ENCODE measurements around the gene NFASC.

DNA sequence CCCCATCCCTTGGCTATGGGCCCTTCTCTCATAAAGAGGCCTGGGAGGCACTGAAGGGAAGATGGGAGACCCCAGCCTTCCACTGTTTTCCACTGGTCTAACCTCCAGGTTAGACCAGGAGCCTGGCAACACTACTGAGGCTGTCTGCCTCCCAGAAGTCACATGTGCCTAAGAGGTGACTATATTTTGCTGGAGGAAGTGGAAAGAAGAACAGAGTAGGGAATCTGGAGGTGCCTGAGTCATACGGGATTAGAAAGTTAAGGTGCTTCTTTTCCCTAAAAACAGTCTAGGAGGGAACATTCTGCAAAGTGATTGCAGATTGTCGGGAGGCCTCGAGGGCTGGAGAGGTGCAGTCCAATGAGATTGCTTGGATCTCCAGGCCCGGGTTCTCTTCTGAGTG lies 4.6 kb downstream of the NFASC start:
- TF ChIP-seq, protein P1, sequence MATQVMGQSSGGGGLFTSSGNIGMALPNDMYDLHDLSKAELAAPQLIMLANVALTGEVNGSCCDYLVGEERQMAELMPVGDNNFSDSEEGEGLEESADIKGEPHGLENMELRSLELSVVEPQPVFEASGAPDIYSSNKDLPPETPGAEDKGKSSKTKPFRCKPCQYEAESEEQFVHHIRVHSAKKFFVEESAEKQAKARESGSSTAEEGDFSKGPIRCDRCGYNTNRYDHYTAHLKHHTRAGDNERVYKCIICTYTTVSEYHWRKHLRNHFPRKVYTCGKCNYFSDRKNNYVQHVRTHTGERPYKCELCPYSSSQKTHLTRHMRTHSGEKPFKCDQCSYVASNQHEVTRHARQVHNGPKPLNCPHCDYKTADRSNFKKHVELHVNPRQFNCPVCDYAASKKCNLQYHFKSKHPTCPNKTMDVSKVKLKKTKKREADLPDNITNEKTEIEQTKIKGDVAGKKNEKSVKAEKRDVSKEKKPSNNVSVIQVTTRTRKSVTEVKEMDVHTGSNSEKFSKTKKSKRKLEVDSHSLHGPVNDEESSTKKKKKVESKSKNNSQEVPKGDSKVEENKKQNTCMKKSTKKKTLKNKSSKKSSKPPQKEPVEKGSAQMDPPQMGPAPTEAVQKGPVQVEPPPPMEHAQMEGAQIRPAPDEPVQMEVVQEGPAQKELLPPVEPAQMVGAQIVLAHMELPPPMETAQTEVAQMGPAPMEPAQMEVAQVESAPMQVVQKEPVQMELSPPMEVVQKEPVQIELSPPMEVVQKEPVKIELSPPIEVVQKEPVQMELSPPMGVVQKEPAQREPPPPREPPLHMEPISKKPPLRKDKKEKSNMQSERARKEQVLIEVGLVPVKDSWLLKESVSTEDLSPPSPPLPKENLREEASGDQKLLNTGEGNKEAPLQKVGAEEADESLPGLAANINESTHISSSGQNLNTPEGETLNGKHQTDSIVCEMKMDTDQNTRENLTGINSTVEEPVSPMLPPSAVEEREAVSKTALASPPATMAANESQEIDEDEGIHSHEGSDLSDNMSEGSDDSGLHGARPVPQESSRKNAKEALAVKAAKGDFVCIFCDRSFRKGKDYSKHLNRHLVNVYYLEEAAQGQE (IDR thresholded peaks at IDR 0.05; ENCODE audit: low read depth), result no peak
- TF ChIP-seq NFIC (IDR thresholded peaks at IDR 0.05) (no peak), EP300 (IDR thresholded peaks at IDR 0.05; ENCODE audit: borderline replicate concordance) (no peak), RAD21 (IDR thresholded peaks at IDR 0.05; ENCODE audit: low read depth) (no peak), TAF1 (IDR thresholded peaks at IDR 0.05; ENCODE audit: low read depth) (no peak), CEBPB (IDR thresholded peaks at IDR 0.05) (no peak), CREB1 (IDR thresholded peaks at IDR 0.05; ENCODE audit: low read depth) (no peak)
- TF ChIP-seq, protein P2, sequence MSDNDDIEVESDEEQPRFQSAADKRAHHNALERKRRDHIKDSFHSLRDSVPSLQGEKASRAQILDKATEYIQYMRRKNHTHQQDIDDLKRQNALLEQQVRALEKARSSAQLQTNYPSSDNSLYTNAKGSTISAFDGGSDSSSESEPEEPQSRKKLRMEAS (IDR thresholded peaks at IDR 0.05), result no peak

Data from Ishikawa (cell line).